Body of pancreas (tissue), 4 donors: ENCODE measurements around the gene AARSD1.
"Not testable (repeated sequence)": the region's sequence is repeated elsewhere in the genome, so short reads cannot be mapped to it uniquely, and the experiment has no call there.

ENCODE experiments used
- POLR2A ChIP-seq, 3 donors: fragments of 450-650 bp; IDR thresholded peaks; one replicate each; pipeline ENCODE4 v1.6.1; 2016; ENCODE audit warnings: antibody characterized with exemption in 3 of 3, mild to moderate bottlenecking in 2 of 3
- TF ChIP-seq, protein P1 (sequence below), 7 experiments: fragments of 450-650 bp in 4 of 7; fragments of 200-600 bp in 3 of 7; sonication (generic) in 3 of 7; IDR thresholded peaks; one replicate each; pipeline ENCODE4 v1.5.1; 2016 to 2019; ENCODE audit warnings: antibody characterized with exemption in 7 of 7

DNA sequence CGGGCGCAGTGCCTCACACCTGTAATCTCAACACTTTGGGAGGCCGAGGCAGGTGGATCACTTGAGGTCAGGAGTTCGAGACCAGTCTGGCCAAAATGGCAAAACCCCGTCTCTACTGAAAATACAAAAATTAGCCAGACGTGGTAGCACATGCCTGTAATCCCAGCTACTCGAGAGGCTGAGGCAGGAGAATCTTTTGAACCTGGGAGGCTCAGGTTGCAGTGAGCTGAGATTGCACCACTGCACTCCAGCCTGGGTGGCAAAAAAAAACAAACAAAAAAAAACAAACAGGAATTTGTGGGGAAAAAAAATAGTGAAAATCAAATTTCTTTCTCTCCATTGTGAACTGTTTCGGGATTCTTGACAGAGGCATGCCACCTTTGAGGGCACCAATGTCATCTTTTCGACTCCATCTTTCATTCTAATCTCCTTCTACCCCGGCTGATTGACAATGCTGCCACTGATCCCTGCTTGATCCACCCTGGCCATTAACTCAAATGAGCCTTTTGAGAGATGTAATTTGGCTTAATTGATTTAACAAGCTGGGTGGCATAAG is 44.7 kb downstream of the AARSD1 start:
- TF ChIP-seq, protein P1, sequence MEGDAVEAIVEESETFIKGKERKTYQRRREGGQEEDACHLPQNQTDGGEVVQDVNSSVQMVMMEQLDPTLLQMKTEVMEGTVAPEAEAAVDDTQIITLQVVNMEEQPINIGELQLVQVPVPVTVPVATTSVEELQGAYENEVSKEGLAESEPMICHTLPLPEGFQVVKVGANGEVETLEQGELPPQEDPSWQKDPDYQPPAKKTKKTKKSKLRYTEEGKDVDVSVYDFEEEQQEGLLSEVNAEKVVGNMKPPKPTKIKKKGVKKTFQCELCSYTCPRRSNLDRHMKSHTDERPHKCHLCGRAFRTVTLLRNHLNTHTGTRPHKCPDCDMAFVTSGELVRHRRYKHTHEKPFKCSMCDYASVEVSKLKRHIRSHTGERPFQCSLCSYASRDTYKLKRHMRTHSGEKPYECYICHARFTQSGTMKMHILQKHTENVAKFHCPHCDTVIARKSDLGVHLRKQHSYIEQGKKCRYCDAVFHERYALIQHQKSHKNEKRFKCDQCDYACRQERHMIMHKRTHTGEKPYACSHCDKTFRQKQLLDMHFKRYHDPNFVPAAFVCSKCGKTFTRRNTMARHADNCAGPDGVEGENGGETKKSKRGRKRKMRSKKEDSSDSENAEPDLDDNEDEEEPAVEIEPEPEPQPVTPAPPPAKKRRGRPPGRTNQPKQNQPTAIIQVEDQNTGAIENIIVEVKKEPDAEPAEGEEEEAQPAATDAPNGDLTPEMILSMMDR (IDR thresholded peaks at IDR 0.05), result not testable (repeated sequence)
- not testable (repeated sequence) for TF ChIP-seq POLR2A (IDR thresholded peaks at IDR 0.05)
